K562 (cell line): ENCODE data around the gene EPB41L2. TPM values are rescaled to one million over a fixed set of nuclear protein-coding genes. Genes with fewer than 3 reads are reported as not detected.
A peak's percentile ranks its signal among the peaks of the same experiment; 100 is the strongest.

Source experiments
- ATAC-seq: fragments of 200-7000 bp; cut with Tn5 transposase; 3 replicates; pipeline ENCODE4 v1.9.1; 2020; ENCODE audit warnings: moderate library complexity
- BruUV-seq: library from RNA; stranded (reverse); fragments of 400-500 nt; replicated peaks from 2 replicates; lab custom pipeline; 2021; lab: Mats Ljungman, UMichigan
- CTCF ChIA-PET: fragments of 300-600 bp; formaldehyde crosslinking; extraction: SDS; loops from one replicate; lab custom pipeline; 2021; ENCODE audit warnings: low intra/inter-chr PET ratio; lab: Yijun Ruan, JAX
- POLR2A ChIA-PET: fragments of 300-600, 350-650 bp; sonication (Branson Sonifier 250); formaldehyde crosslinking; extraction: SDS; loops from one replicate; lab custom pipeline; 2021; ENCODE audit warnings: antibody characterized with exemption, inconsistent platforms; lab: Yijun Ruan, JAX
- DNase-seq, 4 experiments: peaks; one replicate each; pipeline versions ENCODE4 v3.0.0 to v3.0.0-alpha.2; 2011 to 2018; ENCODE audit warnings: low spot score in 3 of 4, mixed read lengths in 3 of 4; ENCODE audit errors: extremely low read depth in 1 of 4
- FAIRE-seq: peaks from 2 replicates; lab custom pipeline; 2011; peaks lifted over from hg19 to GRCh38; lab: Jason Lieb, UNC
- H2AFZ ChIP-seq: 2 replicates; pipeline ENCODE4 v1.6.0; 2011; ENCODE audit warnings: low read depth, low read length, control low read depth, inconsistent platforms
- H3K27ac ChIP-seq: fragments of 200-600 bp; 3 replicates; pipeline ENCODE4 v1.8.0; 2011; ENCODE audit warnings: low read depth, mild to moderate bottlenecking, control low read depth, inconsistent platforms, low read length, moderate library complexity, mixed read lengths; ENCODE audit errors: extremely low read depth
- H3K27me3 ChIP-seq, 2 experiments: fragments of 300-600 bp in 1 of 2; 2 replicates in 1 of 2; 3 replicates in 1 of 2; pipeline versions ENCODE4 v1.6.0 to v1.8.0; 2011; ENCODE audit warnings: inconsistent platforms in 2 of 2, low read length in 2 of 2, mild to moderate bottlenecking in 1 of 2, mixed read lengths in 1 of 2, moderate library complexity in 1 of 2; ENCODE audit not compliant: control insufficient read depth in 2 of 2, insufficient read depth in 2 of 2
- H3K36me3 ChIP-seq: fragments of 300-600 bp; 3 replicates; pipeline ENCODE4 v1.8.0; 2011; ENCODE audit warnings: mild to moderate bottlenecking, low read length, inconsistent platforms; ENCODE audit not compliant: control insufficient read depth, insufficient read depth
- H3K4me1 ChIP-seq, 2 experiments: fragments of 200-600 bp in 1 of 2; replicated peaks in 1 of 2; 2 replicates in 1 of 2; 3 replicates in 1 of 2; pipeline versions ENCODE4 v1.5.1 to v1.8.0; 2011; ENCODE audit warnings: inconsistent platforms in 2 of 2, low read length in 2 of 2, mild to moderate bottlenecking in 1 of 2, mixed read lengths in 1 of 2, moderate library complexity in 1 of 2; ENCODE audit not compliant: control insufficient read depth in 2 of 2, insufficient read depth in 2 of 2
- H3K4me2 ChIP-seq: 2 replicates; pipeline ENCODE4 v1.6.1; 2011; ENCODE audit warnings: low read length, control low read depth, inconsistent platforms, mixed read lengths; ENCODE audit not compliant: insufficient read depth
- H3K4me3 ChIP-seq: fragments of 200-600 bp; sonication (generic), shearing (Covaris generic); 2 replicates; pipeline ENCODE4 v1.5.1; 2016; ENCODE audit warnings: control low read depth, inconsistent platforms
- H3K79me2 ChIP-seq: fragments of 200-600 bp; 3 replicates; pipeline ENCODE4 v1.8.0; 2011; ENCODE audit warnings: low read length, inconsistent platforms; ENCODE audit not compliant: control insufficient read depth, insufficient read depth
- H3K9ac ChIP-seq, 2 experiments: 2 replicates each; pipeline versions ENCODE4 v1.6.0 to v1.6.1; 2011; ENCODE audit warnings: low read depth in 2 of 2, low read length in 2 of 2, control low read depth in 1 of 2, inconsistent platforms in 1 of 2, mild to moderate bottlenecking in 1 of 2, mixed read lengths in 1 of 2; ENCODE audit not compliant: insufficient read depth in 1 of 2
- H3K9me1 ChIP-seq: one replicate; pipeline ENCODE4 v1.6.0; 2011; ENCODE audit warnings: inconsistent platforms, mild to moderate bottlenecking, low read length, moderate library complexity; ENCODE audit not compliant: control insufficient read depth, insufficient read depth
- H3K9me3 ChIP-seq: replicated peaks from 2 replicates; pipeline ENCODE4 v1.5.1; 2011; ENCODE audit warnings: low read depth, low read length, inconsistent platforms; ENCODE audit not compliant: control insufficient read depth, insufficient read depth
- H4K20me1 ChIP-seq: replicated peaks from 2 replicates; pipeline ENCODE4 v1.6.1; 2011; ENCODE audit warnings: low read length, inconsistent platforms, mixed read lengths; ENCODE audit not compliant: control insufficient read depth, insufficient read depth
- BMI1 ChIP-seq: fragments of 150-350 bp; IDR thresholded peaks from 2 replicates; pipeline ENCODE4 v1.6.1; 2014; ENCODE audit warnings: low read length
- CSDE1 ChIP-seq, 2 experiments: fragments of 450-650 bp; IDR thresholded peaks; 2 replicates each; pipeline ENCODE4 v1.6.1; 2016; ENCODE audit warnings: mild to moderate bottlenecking in 1 of 2
- GTF3C2 ChIP-seq: IDR thresholded peaks from 3 replicates; pipeline ENCODE4 v1.6.1; 2011; ENCODE audit warnings: borderline replicate concordance, mild to moderate bottlenecking, moderate library complexity; ENCODE audit not compliant: insufficient read length; ENCODE audit errors: extremely low read depth
- HDAC2 ChIP-seq: fragments of 450-650 bp; IDR thresholded peaks from 2 replicates; pipeline ENCODE4 v1.6.1; 2016; ENCODE audit warnings: mild to moderate bottlenecking
- HDAC3 ChIP-seq: fragments of 450-650 bp; IDR thresholded peaks from 2 replicates; pipeline ENCODE4 v1.6.1; 2018; ENCODE audit warnings: borderline replicate concordance, mild to moderate bottlenecking, moderate library complexity; ENCODE audit not compliant: partially characterized antibody
- HINFP ChIP-seq: fragments of 450-650 bp; conservative IDR thresholded peaks from 2 replicates; pipeline ENCODE4 v1.6.1; 2016; ENCODE audit warnings: missing genetic modification characterization, low read depth, mild to moderate bottlenecking, control low read depth, missing compliant biosample characterization
- IRF1 ChIP-seq: sonication (generic); formaldehyde crosslinking; IDR thresholded peaks from 2 replicates; pipeline ENCODE4 v1.8.0; 2022; ENCODE audit warnings: missing genetic modification reagents, mild to moderate bottlenecking, borderline replicate concordance
- KDM1A ChIP-seq, 2 experiments: fragments of 450-650 bp; IDR thresholded peaks; 2 replicates each; pipeline ENCODE4 v1.6.1; 2016; ENCODE audit warnings: mild to moderate bottlenecking in 2 of 2
- PRPF4 ChIP-seq: fragments of 200-400 bp; formaldehyde crosslinking; IDR thresholded peaks from one replicate; pipeline ENCODE4 v1.6.1; 2017; ENCODE audit warnings: low read length, low read depth, mild to moderate bottlenecking; ENCODE audit not compliant: insufficient read depth, poor library complexity, severe bottlenecking
- SAFB2 ChIP-seq: fragments of 200-400 bp; formaldehyde crosslinking; IDR thresholded peaks from 2 replicates; pipeline ENCODE4 v1.6.1; 2018; ENCODE audit warnings: borderline replicate concordance, low read length, low read depth, moderate library complexity; ENCODE audit not compliant: severe bottlenecking
- TARDBP ChIP-seq: fragments of 450-650 bp; IDR thresholded peaks from 2 replicates; pipeline ENCODE4 v1.6.1; 2016
- ZFP91 ChIP-seq: sonication (generic); formaldehyde crosslinking; IDR thresholded peaks from 2 replicates; pipeline ENCODE4 v1.8.0; 2022; ENCODE audit warnings: mild to moderate bottlenecking, missing genetic modification reagents
- ZNF12 ChIP-seq: sonication (generic); formaldehyde crosslinking; IDR thresholded peaks from 2 replicates; pipeline ENCODE4 v1.4.0; 2020; ENCODE audit warnings: mild to moderate bottlenecking, missing genetic modification reagents
- ZNF436 ChIP-seq: fragments of 250-450, 450-650 bp; sonication (Bioruptor Pico); formaldehyde crosslinking; IDR thresholded peaks from 2 replicates; pipeline ENCODE4 v1.7.0; 2020; ENCODE audit warnings: mild to moderate bottlenecking
- ZSCAN32 ChIP-seq: fragments of 450-650 bp; formaldehyde crosslinking; IDR thresholded peaks from 2 replicates; pipeline ENCODE4 v1.4.0; 2020; ENCODE audit warnings: mild to moderate bottlenecking, moderate library complexity
- WGBS: fragments of 100-300 bp; shearing (Covaris generic); methylation state at CpG from one replicate; pipeline ENCODE4 v1.1.6; 2016; ENCODE audit warnings: low coverage, mixed read lengths; ENCODE audit not compliant: insufficient coverage; ENCODE audit errors: missing lambda C conversion rate; 5-methylcytosine and 5-hydroxymethylcytosine counted together
- in situ Hi-C: fragments of 300-500 bp; cut with MboI; formaldehyde crosslinking; loops from 4 replicates; pipeline ENCODE4 v1.15.0; 2018; ENCODE audit warnings: inconsistent platforms, mixed read lengths
- intact Hi-C: fragments of 100-400 bp; cut with micrococcal nuclease; formaldehyde crosslinking; loops from 2 replicates; pipeline ENCODE4 v1.14.2; 2022
- polyA plus RNA-seq, 8 experiments: library from polyadenylated mRNA; depleted of rRNA in 4 of 8; stranded (reverse) in 5 of 8; unstranded in 3 of 8; fragments of >200 nt; fragmentation: Nextera tagmentation in 2 of 8; fragmentation: Illumina TruSeq in 1 of 8; extraction: Ambion mirVana in 2 of 8; extraction: Trizol in 1 of 8; gene quantifications; 2 replicates each; pipeline versions ENCODE4 v1.2.1 to v1.2.3, GENCODE V29; 2011 to 2014; ENCODE audit warnings: inconsistent platforms in 1 of 8, missing spikeins in 1 of 8
- total RNA-seq, 7 experiments: library from RNA; depleted of rRNA in 6 of 7; stranded (reverse); fragments of >200 nt in 6 of 7; fragmentation: Illumina TruSeq in 2 of 7; extraction: Trizol in 2 of 7; gene quantifications; 2 replicates each; pipeline versions ENCODE4 v1.2.1 to v1.2.3, GENCODE V29; 2011 to 2021; ENCODE audit warnings: low replicate concordance in 1 of 7

Gene EPB41L2
- total and polyA plus RNA-seq, 9 of the 15 experiments (the other 6 are each of a cell fraction or from before 2014, with no cell fraction given), result 5.1 to 53.6 (median 25.0) TPM

- TF ChIP-seq IRF1 (CRISPR knock-in tag) (no peak), HDAC2 (peak; percentile 55), GTF3C2 (no peak), KDM1A (IDR thresholded peaks at IDR 0.05) (peak; percentile 85)
Observed at GRCh38 chr6:131068165-131068564, 5.1 kb upstream of the EPB41L2 start (continued).

- FAIRE-seq, result no peak
- WGBS, result 34% methylated on average over 6 of the region's 6 CpGs
- H3K9me3 ChIP-seq, result no peaks in the 10 kb centered on the region
- ATAC-seq, result no peak
- CTCF ChIA-PET, result no interaction called here
- no TSS peak for BruUV-seq
- peaks cover 3 to 11% of the 10 kb centered on the region in 2 experiments; a peak in 4 of 5 replicates for H3K4me1 ChIP-seq
- no peak for DNase-seq
- in situ Hi-C loops, result no loop called here
- POLR2A ChIA-PET, result no interaction called here
- H3K9me1 ChIP-seq, result no peaks in the 10 kb centered on the region
- no peak overlapping the region for H3K27ac ChIP-seq
- H3K36me3 ChIP-seq, result no peaks in the 10 kb centered on the region
- no peak overlapping the region for H3K4me2 ChIP-seq
- no peak overlapping the region for H2AFZ ChIP-seq
- intact Hi-C loops, result no loop called here
- peaks cover 2% of the 10 kb centered on the region; the same call in 1 of the 3 replicates for H3K79me2 ChIP-seq
- H4K20me1 ChIP-seq, result no peaks in the 10 kb centered on the region
- no peaks in the 10 kb centered on the region for H3K27me3 ChIP-seq
- H3K9ac ChIP-seq, result no peak overlapping the region
- H3K4me3 ChIP-seq, result no peak overlapping the region
- TF ChIP-seq SAFB2 (no peak), HDAC3 (no peak), ZFP91 (CRISPR knock-in tag) (no peak), BMI1 (no peak), HINFP (tag) (no peak), ZSCAN32 (CRISPR knock-in tag) (no peak), ZNF12 (CRISPR knock-in tag) (no peak), CSDE1 (IDR thresholded peaks at IDR 0.05) (no peak), TARDBP (no peak), PRPF4 (no peak), ZNF436 (no peak)
Observed at GRCh38 chr6:131067521-131067920, 4.5 kb upstream of the EPB41L2 start.
